Cardiac atrium fibroblast (primary cell): ENCODE measurements around the gene EFR3B. TPM values are rescaled to one million over a fixed set of nuclear protein-coding genes. Genes with fewer than 3 reads are reported as not detected.

ENCODE experiments used
- total RNA-seq: library from RNA; depleted of rRNA; stranded (reverse); fragments of >200 nt; gene quantifications from 2 replicates; pipeline ENCODE4 v1.2.3, GENCODE V29; 2015

EFR3B gene
- 0.18 and 0.97 TPM in 2 replicates for total RNA-seq

GRCh38 chr2:25041928-25042320 is at the start of gene EFR3B:
Gene EFR3B, plus strand, starts transcription at chr2:25042076. Its CDS starts 237 bp downstream, at chr2:25042313.

GRCh38 chr2:25168256-25169072 is 126.6 kb downstream of the EFR3B start, which contains the start of gene POMC:
Gene POMC, minus strand, starts transcription at chr2:25168580. Its CDS starts 3,808 bp downstream, at chr2:25164772.

Other genes starting within 250 kb of the EFR3B start
- 45.1 and 66.3 TPM in 2 replicates for gene PTRHD1, start 248.7 kb upstream of the EFR3B start, total RNA-seq
- gene CENPO, start 248.7 kb upstream of the EFR3B start, total RNA-seq: 8.5 and 10.2 TPM in 2 replicates
- gene ADCY3, start 121.8 kb upstream of the EFR3B start, total RNA-seq: 40.7 and 46.4 TPM in 2 replicates
- 2.0 and 5.0 TPM in 2 replicates for gene DNAJC27, start 70.1 kb upstream of the EFR3B start, total RNA-seq
- 0.18 and 2.8 TPM in 2 replicates for gene POMC, start 126.5 kb downstream of the EFR3B start, total RNA-seq